Measurements from ENCODE around the gene IL4. TPM values are rescaled to one million over a fixed set of nuclear protein-coding genes. Genes with fewer than 3 reads are reported as not detected.

IL4 gene
- total RNA-seq, 1 experiment from 2014 or later, result not detected

DNA sequence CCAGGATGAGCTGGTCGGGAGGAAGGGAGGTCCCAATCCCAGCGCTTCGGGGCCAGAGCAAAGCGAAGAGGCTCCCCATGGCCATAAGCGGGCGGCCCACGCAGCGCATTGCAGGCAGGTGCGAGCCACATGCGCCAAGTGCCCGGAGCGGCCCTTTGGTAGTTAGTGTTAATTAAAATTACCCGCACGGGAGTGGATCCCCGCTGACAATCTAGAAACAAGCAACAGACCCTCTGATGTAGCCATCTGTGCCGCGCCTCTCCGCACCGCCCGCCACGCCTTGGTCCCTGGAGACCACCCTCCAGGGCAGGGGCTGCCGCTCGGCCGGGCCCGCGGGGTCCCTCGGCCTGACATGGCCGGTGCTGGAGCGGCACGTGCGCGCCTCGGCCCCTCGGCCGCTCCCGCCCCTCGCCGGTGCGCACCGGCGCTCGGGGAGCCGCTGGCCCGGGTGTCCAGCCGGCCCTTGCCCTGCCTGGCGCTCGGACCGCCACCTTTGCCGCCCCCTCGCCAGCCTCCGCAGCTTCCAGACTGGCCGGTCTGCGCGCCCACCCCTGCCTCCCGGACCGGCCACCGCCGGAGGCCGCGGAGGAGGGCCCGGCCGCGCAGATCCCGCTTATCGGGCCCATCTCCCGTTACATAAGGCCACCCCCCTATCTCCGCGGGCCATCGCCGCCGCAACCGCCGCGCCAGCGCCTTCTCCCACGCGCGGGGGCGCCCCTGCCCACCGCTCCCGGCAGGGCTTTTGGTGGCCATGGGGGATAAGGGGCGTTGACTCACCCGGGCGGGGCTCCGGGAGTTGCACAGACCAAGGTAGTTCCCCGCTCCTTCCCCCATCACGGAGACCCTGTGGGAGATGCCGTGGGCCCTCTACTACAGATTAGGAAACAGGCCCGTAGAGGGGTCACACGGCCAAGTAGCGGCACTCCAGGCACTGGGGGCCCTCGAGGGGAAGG, 17.7 kb upstream of the IL4 start:
- no peak for DNase-seq (ENCODE audit: low read depth)
- in situ Hi-C loops (cut with HindIII; ENCODE audit: low pct_unique_long_range_greater_than_20kb, low sequenced_read_pairs), result no loop called here

DNA sequence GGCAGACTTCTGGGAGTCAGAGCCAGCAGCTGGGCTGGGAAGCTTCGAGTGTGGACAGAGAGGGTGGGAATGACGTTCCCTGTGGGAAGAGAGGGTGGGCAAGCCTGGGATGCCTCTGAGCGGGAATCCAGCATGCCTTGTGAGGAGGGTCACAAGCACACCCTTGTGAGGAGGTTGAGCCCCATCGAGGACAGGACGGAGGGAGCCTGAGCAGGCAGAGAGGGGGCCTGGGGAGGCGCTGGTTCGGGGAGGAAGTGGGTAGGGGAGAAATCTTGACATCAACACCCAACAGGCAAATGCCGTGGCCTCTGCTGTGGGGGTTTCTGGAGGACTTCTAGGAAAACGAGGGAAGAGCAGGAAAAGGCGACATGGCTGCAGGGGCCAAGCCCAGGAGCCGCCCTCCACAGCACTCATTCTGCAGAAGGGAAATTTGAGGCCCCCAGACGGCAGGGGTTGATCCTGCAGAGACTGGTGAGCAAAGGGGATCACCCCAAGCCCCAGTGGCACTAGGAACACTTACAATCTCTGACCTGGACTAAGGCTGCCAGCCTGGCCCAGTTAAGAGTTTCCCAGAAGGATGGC, 16.9 kb upstream of the IL4 start:
- no peak for DNase-seq (ENCODE audit: low read depth)
- in situ Hi-C loops (cut with HindIII; ENCODE audit: low pct_unique_long_range_greater_than_20kb, low sequenced_read_pairs), result no loop called here

DNA sequence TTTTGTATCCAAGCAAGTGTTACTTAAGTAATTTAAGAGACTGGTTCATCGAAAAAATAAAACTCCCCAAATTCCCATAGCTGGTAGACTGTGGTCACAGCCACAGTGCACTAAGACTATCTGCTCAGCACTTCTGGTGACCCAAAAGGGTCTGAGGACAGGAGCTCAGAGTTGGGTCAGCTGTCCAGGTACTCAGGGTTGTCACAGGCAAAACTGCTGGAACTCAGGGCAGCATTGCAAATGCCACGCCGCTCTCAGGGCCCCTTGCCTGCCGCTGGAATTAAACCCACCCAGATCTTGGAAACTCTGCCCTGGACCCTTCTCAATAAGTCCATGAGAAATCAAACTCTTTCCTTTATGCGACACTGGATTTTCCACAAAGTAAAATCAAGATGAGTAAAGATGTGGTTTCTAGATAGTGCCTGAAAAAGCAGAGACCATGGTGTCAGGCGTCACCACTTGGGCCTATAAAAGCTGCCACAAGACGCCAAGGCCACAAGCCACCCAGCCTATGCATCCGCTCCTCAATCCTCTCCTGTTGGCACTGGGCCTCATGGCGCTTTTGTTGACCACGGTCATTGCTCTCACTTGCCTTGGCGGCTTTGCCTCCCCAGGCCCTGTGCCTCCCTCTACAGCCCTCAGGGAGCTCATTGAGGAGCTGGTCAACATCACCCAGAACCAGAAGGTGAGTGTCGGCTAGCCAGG, 16.0 kb upstream of the IL4 start, which contains the start of gene IL13:
TSS of gene IL13 (plus strand) at position 498 of the 705 bp plus-strand sequence. CDS start at position 512, 14 bp downstream.
- no peak for DNase-seq (ENCODE audit: low read depth)
- in situ Hi-C loops (cut with HindIII; ENCODE audit: low pct_unique_long_range_greater_than_20kb, low sequenced_read_pairs), result no loop called here

DNA sequence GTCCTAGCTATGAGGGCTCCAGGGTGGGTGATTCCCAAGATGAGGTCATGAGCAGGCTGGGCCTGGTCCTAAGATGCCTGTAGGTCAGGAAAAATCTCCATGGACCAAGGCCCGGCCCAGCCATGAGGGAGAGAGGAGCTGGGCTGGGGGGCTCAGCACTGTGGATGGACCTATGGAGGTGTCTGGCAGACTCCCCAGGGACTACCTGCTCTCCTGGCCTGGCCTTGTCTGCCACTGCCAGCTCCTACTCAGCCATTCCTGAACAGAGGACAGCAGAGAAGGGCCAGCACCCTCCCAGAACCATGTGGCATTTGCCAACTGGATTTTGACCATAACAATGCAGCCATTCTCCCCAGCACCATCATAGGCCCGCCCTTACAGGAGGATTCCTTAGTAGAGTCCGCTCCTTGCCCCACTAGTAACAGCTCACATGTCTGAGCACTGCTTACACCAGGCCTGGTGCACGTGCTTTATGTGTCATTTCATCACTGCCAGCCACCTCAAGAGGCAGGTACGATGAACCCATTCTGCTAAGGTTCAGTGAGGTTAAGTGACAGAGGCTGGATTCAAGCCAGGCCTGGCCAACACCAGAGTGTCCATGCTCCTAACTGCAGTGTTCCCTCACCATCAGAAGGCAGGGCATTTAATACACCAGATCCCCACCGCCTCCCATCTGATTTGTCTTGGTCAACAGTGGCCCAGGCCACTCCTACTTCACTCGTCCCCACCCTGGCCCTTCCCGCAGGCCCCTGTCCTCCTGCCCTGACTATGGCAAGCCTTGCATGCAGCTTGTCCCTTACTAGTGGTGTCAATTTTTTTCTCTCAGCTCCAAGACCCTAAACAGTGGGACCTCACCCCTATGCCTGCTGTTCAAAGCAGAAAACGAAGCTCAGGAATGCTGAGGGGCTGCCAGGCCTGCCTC, 15.1 kb upstream of the IL4 start:
- in situ Hi-C loops (cut with HindIII; ENCODE audit: low pct_unique_long_range_greater_than_20kb, low sequenced_read_pairs), result no loop called here
- DNase-seq (ENCODE audit: low read depth), result no peak

DNA sequence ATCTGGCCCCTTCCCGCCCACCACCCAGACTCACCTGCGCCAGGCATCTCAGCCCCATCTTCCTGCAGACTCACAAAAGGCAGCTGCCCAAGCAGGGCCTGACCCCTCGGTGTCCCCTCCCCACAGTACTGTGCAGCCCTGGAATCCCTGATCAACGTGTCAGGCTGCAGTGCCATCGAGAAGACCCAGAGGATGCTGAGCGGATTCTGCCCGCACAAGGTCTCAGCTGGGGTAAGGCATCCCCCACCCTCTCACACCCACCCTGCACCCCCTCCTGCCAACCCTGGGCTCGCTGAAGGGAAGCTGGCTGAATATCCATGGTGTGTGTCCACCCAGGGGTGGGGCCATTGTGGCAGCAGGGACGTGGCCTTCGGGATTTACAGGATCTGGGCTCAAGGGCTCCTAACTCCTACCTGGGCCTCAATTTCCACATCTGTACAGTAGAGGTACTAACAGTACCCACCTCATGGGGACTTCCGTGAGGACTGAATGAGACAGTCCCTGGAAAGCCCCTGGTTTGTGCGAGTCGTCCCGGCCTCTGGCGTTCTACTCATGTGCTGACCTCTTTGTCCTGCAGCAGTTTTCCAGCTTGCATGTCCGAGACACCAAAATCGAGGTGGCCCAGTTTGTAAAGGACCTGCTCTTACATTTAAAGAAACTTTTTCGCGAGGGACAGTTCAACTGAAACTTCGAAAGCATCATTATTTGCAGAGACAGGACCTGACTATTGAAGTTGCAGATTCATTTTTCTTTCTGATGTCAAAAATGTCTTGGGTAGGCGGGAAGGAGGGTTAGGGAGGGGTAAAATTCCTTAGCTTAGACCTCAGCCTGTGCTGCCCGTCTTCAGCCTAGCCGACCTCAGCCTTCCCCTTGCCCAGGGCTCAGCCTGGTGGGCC, 13.9 kb upstream of the IL4 start:
- in situ Hi-C loops (cut with HindIII; ENCODE audit: low pct_unique_long_range_greater_than_20kb, low sequenced_read_pairs), result no loop called here
- DNase-seq (ENCODE audit: low read depth), result no peak

DNA sequence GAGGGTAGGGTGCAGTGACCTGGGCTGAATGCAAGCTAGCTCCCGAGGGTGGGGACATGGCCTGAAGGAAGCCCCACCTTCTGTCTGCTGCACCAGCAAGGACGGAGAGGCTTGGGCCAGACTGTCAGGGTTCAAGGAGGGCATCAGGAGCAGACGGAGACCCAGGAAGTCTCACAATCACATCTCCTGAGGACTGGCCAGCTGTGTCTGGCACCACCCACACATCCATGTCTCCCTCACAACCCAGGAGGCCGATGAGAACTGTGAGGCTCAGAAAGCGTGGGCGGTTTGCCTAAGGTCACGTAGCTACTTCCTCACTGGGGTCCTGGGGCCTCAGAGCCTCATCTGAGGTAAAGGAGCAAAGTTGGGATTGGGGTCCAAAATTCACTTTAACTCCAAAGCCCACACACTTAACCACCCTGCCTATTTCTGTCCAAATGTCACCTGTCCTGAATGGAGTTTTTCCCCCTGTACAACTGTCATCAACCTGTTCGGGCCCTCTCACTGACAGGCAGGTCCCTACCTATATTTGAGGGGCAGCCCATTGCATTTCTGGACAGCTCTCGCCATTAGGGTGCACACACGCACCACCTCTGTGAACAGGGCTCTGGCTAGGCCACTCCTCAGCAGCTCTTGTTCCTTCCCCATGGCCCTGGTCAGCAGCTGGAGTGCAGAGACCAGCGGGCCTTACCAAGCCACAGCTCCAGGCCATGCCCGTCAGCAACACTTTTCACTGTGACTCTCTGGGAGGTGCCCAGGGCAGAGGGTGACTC, 12.4 kb upstream of the IL4 start:
- no peak for DNase-seq (ENCODE audit: low read depth)
- in situ Hi-C loops (cut with HindIII; ENCODE audit: low pct_unique_long_range_greater_than_20kb, low sequenced_read_pairs), result no loop called here

DNA sequence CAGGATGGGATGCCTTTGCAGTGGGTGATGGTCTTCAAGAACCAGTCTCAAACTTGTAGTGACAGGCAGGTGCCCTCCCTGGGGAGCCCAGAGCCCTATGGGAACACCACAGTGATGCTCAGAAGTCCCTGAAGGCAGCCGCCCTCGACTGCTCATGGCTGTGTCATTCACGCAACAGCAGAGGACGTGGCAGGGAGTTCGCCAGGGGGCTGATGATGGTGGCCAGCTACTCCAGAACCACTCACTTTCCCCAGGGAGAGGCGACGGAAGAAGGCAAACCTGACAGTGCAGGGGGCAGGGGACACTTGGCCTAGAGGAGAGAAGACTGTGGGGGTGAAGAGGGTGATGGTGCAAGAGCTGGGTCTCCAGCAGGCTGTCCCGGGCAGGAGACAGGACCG, 11.8 kb upstream of the IL4 start:
- in situ Hi-C loops (cut with HindIII; ENCODE audit: low pct_unique_long_range_greater_than_20kb, low sequenced_read_pairs), result no loop called here
- DNase-seq (ENCODE audit: low read depth), result no peak

DNA sequence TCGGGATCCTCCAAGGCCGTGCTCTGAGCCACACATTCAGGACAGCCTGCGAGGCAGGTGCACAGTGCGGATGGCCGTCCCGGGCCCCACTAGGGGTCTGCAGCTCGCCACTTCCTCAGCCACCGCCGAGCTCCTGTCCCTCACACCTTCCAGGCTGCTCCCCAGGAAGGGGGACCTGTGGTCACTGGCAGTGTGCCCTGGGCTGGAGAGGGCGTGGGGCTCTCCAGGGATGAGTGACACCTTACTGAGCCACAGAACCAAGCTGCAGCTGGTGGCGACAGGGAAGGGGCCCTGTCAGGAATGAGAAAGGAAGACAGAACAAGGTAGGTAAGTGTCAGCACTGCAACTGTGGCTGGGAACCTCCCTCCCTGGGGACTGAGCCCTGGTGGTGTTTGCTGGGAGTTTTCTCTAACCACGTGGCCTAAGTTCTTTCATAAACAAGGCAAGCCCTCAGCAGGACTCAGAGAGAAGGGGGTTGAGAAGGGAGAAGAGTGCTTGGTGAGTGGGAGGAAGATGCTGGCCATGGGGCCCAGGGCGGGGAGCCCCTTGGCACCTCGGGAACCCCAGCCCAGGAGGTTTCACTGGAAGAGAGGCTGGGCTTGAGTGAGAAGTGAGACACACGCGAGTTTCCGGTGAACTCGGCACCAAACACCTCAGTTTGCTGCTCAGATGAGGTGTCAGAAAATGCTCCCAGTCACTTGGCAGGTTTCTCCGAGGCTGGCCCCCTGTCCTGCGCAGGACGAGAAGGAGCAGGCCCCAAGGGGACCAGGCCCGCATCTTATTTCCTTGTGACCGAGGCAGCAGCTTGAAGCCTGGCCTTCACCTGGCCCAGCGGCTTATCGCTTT, 10.6 kb upstream of the IL4 start:
- DNase-seq (ENCODE audit: low read depth), result no peak
- in situ Hi-C loops (cut with HindIII; ENCODE audit: low pct_unique_long_range_greater_than_20kb, low sequenced_read_pairs), result no loop called here

DNA sequence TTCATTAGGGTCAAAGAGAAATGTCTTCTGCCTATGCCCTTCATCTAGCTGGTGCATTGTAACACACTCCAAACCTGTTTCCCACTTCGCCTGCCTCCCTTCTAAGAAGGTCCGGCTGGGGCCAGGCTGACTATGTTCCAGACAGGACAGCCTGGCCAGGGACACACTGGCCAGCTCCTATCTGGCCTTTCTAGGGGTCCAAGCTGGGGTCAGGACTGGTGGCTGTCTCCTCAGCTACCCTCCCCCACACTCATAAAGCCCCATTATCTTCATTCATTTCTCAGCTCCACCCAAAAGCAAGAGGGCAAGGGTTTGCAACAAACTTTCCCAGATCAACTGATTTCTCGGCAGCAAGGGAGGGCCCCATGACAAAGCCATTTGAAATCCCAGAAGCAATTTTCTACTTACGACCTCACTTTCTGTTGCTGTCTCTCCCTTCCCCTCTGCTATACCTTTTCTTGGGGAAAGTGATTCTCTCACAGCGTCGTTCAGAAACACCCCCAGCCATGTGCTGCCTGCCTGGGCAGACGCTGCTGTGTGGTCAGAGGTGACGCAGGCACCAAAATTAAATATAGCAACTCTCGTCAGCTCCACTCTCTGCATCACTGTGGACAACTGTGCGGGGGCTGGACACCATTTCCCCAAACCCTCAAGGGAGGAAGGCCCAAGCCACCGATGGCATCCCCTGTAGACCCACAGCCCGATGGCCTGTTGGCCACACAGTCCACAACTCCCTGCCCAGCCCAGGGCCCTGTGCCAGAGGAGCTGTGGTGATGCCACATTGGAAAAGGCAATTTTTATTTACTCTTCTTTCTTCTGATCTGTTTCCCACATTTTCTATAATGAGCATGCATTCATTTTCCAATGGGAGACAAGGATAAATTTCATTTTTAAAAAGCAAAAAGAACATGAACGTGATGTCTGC, 9.8 kb upstream of the IL4 start:
- in situ Hi-C loops (cut with HindIII; ENCODE audit: low pct_unique_long_range_greater_than_20kb, low sequenced_read_pairs), result no loop called here

DNA sequence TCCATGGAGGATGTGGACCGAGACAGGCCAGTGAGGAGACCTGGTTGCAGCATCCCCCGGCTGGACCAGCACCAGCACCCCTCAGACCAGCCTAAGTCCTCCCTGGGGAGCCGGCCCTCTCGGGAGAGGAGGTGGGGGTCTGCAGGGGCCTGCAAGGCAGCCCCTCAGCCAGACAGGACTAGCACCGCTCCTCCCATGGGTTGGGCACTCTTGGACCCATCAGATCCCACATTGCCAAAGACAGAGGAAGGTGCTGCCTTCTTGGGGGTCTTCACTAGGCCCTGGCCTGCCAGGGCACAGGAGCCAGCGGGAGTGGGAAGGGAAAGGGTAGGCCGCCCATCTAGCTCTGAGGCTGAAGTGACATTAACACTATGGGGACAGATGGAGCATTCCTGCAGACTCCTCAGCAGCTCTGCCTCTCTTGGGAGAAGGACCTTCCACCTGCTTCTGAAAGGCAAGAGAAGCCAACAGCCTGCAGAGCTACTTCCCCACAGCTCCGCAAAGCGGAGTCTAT, 9.0 kb upstream of the IL4 start:
- no peak for DNase-seq (ENCODE audit: low read depth)
- in situ Hi-C loops (cut with HindIII; ENCODE audit: low pct_unique_long_range_greater_than_20kb, low sequenced_read_pairs), result no loop called here

More for the DNA sequence above, 9.8 kb upstream of the IL4 start:
- no peak for DNase-seq (ENCODE audit: low read depth)

DNA sequence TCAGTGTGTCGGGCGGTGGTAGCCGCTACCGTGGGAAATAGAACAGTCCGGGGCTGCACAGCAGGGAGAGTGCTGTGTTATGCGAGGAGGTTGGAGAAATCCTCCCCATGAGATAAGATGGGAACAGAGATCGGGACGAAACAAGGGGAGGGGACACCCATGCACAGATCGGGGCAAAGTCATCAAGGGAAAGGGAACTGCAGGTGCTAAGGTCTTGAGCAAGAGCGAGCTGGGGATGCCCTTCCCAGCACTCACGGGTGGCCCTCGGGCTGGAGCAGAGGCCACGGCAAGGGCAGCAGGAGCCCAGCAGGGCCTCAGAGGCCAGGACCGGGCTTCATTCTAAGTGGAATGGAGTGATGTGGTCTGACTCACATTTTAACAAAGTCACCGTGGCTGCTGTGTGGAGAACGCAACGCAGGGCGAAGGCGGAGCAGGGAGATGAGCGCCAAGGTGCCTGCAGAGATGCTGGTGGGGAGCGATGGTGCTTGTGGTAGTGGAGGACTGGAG, 8.2 kb upstream of the IL4 start:
- no peak for DNase-seq (ENCODE audit: low read depth)
- in situ Hi-C loops (cut with HindIII; ENCODE audit: low pct_unique_long_range_greater_than_20kb, low sequenced_read_pairs), result no loop called here

DNA sequence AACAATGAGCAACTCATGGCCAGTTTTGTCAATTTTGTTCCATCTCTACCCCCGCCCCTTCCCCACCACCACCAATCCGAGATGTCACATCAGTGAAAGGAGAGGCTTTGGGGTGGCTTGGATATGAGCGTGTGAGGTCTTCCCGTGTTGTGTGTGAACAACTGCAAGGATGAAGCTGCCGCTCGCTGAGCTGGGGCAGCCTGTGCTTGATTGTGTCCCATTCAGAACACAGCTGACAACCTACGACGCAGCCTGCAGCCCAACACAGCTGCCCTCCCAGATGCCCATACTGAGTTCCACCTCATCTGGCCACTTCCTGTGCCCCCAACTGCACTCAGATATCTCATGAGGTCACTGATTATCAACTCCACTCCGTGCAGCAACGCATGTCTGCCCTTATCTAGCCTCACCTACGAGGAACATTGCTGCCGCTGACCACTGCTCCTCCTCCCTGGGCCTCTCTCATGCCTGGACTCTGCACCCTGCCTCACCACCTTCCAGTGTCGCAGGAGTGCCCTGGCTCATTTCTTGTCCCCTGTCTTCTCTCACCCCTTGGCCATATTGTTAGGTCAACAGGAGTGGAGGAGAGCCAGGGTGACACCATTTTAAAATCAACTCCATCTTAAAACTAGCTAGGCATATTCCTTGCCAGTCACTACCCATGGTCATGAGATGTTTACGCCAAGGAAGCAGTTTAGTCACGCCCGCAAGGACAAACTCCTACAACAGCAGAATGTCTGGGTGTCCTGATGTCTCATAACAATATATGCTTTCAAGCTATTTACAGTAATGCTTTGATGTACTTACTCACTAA, 7.3 kb upstream of the IL4 start:
- DNase-seq (ENCODE audit: low read depth), result no peak
- in situ Hi-C loops (cut with HindIII; ENCODE audit: low pct_unique_long_range_greater_than_20kb, low sequenced_read_pairs), result no loop called here

DNA sequence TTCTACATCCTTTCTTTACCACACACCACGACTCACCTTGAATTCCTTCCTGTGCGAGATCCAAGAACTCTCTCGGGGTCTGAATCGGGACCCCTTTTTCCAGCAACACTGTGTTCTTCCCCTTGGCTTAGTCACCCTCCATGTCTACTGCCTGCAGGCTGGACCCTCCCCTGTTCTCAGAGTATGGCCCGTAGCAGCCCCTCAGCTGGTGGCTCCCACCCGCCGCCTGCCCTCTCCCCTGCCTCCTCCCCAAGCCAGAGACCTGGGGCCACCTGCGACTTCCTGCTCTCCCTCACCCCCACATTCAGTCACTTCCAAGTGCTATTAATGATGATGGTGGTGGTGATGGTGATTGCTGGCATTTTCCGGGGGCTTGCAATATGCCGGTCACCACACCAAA, 6.5 kb upstream of the IL4 start:
- in situ Hi-C loops (cut with HindIII; ENCODE audit: low pct_unique_long_range_greater_than_20kb, low sequenced_read_pairs), result no loop called here

More for the DNA sequence above, 6.5 kb upstream of the IL4 start:
- DNase-seq (ENCODE audit: low read depth), result no peak
